ENCODE results near the gene SLC25A25. TPM values are rescaled to one million over a fixed set of nuclear protein-coding genes. Genes with fewer than 3 reads are reported as not detected.
A peak's percentile ranks its signal among the peaks of the same experiment; 100 is the strongest.

SLC25A25 gene
- total and polyA plus RNA-seq, 10 of the 15 experiments (the other 5 are each of a cell fraction or from before 2014, with no cell fraction given), result 0.04 to 17.1 (median 12.4) TPM; not detected in 1

DNA sequence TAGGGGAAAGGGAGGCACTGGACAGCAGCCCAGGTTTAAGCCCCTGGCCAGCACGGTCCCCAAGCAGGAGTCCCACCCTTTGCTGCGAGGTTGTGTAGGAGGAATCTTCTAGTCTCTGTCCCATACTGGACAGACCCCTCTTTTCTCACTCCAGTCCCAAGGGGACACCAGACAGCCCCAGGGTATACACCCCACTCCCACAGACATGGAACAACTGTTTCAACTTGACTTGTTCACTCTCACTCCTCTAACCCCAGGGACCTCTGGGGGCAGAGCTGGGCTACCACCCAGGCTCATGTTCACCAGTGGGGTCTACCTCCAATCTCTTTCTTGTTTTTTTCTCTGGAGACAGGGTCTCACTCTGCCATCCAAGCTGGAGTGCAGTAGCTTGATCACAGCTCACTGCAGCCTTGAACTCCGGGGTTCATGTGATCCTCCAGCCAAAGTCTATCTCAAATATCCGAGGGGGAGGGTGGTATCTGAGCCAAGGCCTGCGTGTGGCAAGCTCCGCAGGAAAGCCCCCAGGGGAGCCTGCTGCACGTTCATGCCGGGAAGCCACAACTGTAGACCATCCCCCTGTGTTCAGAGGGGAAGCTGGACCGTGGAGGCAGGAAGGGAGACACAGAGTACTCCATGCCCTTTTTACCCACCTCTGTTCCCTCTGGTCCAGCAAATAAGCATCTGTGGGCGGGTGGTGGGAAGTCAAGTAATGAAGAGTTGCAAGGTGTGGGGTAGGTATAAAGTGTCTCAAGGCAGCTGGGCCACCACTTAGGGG, 57.7 kb downstream of the SLC25A25 start:
- peak overlapping the region; percentile 88 for H3K4me3 ChIP-seq
- FAIRE-seq (peak; percentile 35), DNase-seq (ENCODE audit: low read depth, low spot score) (no peak), ATAC-seq (peak; percentile 15)
- peaks cover 14% of the 10 kb centered on the region; the same call in 1 of the 2 replicates for H3K4me1 ChIP-seq (ENCODE audit: control insufficient read depth, insufficient read depth, low read length)
- TF ChIP-seq MTA2 (IDR thresholded peaks at IDR 0.05; ENCODE audit: low read depth) (no peak), ZNF24 (IDR thresholded peaks at IDR 0.05) (no peak), STAT1 (conservative IDR thresholded peaks at IDR 0.05) (no peak), SUPT20H (IDR thresholded peaks at IDR 0.05; ENCODE audit: borderline replicate concordance, control insufficient read depth, low read depth, low read length) (no peak), YY1 (IDR thresholded peaks at IDR 0.05; ENCODE audit: low read depth, low read length) (0 out of 2 replicates have a peak, but pooled peaks have one; percentile 8), RELA (IDR thresholded peaks at IDR 0.05; ENCODE audit: borderline replicate concordance, partially characterized antibody) (no peak), HDGF (IDR thresholded peaks at IDR 0.05) (no peak), NFYB (IDR thresholded peaks at IDR 0.05; ENCODE audit: insufficient read depth, low read depth, low read length) (no peak), NFYA (IDR thresholded peaks at IDR 0.05; ENCODE audit: borderline replicate concordance, low read depth, low read length) (no peak), TCF7 (IDR thresholded peaks at IDR 0.05; ENCODE audit: borderline replicate concordance) (no peak), MEF2B (IDR thresholded peaks at IDR 0.05; ENCODE audit: partially characterized antibody, poor library complexity, severe bottlenecking) (peak; percentile 79), EP300 (IDR thresholded peaks at IDR 0.05; ENCODE audit: borderline replicate concordance in 1 of 2, control insufficient read depth in 1 of 2, low read depth in 2 of 2, low read length in 2 of 2) (0 out of 4 replicates have a peak, but pooled peaks of 1 of the 2 experiments have one; percentile 12), GATAD2B (conservative IDR thresholded peaks at IDR 0.05; ENCODE audit: low read depth) (no peak; the same call in 1 of the 2 replicates), MTA3 (IDR thresholded peaks at IDR 0.05; ENCODE audit: borderline replicate concordance, low read length) (peak; percentile 49; the same call in 1 of the 2 replicates), PML (IDR thresholded peaks at IDR 0.05; ENCODE audit: low read length) (no peak), IKZF1 (conservative IDR thresholded peaks at IDR 0.05) (no peak), ASH2L (IDR thresholded peaks at IDR 0.05; ENCODE audit: borderline replicate concordance, low read depth) (no peak), CREM (IDR thresholded peaks at IDR 0.05; ENCODE audit: low read depth) (no peak; the same call in 1 of the 2 replicates), PAX8 (IDR thresholded peaks at IDR 0.05) (no peak), IKZF2 (IDR thresholded peaks at IDR 0.05) (peak in 1 of 2 experiments; percentile 24; a peak in 1 of 4 replicates), NR2F1 (conservative IDR thresholded peaks at IDR 0.05) (peak; percentile 6; the same call in 1 of the 2 replicates), FOXK2 (IDR thresholded peaks at IDR 0.05) (no peak), BHLHE40 (IDR thresholded peaks at IDR 0.05; ENCODE audit: borderline replicate concordance in 1 of 2, low read depth in 2 of 2, low read length in 1 of 2) (peak; percentile 68 to 86), RUNX3 (IDR thresholded peaks at IDR 0.05; ENCODE audit: low read length) (peak; percentile 37)
- in situ Hi-C loops (cut with MboI) (no loop called here), intact Hi-C loops (cut with micrococcal nuclease; ENCODE audit: unreplicated experiment) (loop anchor here (5.0 kb wide), 2 partner anchors 217 to 338 kb away; partner anchors contain the start of genes CDK9 and SLC27A4)
- ChIA-PET RAD21 (ENCODE audit: unreplicated experiment) (interaction anchor here (1.0 to 2.7 kb wide), 5 partner anchors 10 to 170 kb away, joined by 3 to 11 read pairs (median 7); no protein-coding TSS in a partner anchor), POLR2A (interaction anchor here (0.8 to 1.7 kb wide), 3 partner anchors 53 to 245 kb away, joined by 3 to 9 read pairs (median 3); partner anchors contain the start of gene URM1), SMC1A (ENCODE audit: uncharacterized antibody, unreplicated experiment) (interaction anchor here (0.5 to 2.6 kb wide), 10 partner anchors 10 to 215 kb away, joined by 3 to 9 read pairs (median 4); no protein-coding TSS in a partner anchor), CTCF (interaction anchor here (0.6 to 7.4 kb wide), 28 partner anchors 10 to 340 kb away, joined by 3 to 84 read pairs (median 4); partner anchors contain the start of genes CDK9, NAIF1 and SLC25A25)
- 0% methylated on average over 10 of the region's 10 CpGs for WGBS (ENCODE audit: insufficient coverage, insufficient replicate concordance, low lambda C conversion rate, missing lambda C conversion rate)
- TSS peak; percentile 68 for BruUV-seq (replicated peaks)
- H3K79me2 ChIP-seq (ENCODE audit: control insufficient read depth, insufficient read depth, low read length), result peaks cover 32% of the 10 kb centered on the region
- H3K36me3 ChIP-seq (ENCODE audit: control insufficient read depth in 2 of 2, insufficient read depth in 2 of 2, low read length in 1 of 2), result peaks cover 8 to 20% of the 10 kb centered on the region in 2 experiments; a peak in 3 of 4 replicates
- peak overlapping the region; percentile 99 for H3K27ac ChIP-seq (ENCODE audit: control insufficient read depth, insufficient read depth)
- H4K20me1 ChIP-seq (ENCODE audit: control insufficient read depth, insufficient read depth), result no peaks in the 10 kb centered on the region
- no peaks in the 10 kb centered on the region for H3K27me3 ChIP-seq (replicated peaks in 1 of 2; ENCODE audit: control insufficient read depth in 2 of 2, insufficient read depth in 2 of 2, low read length in 1 of 2)
- peak overlapping the region; percentile 98 for H3K9ac ChIP-seq (ENCODE audit: control insufficient read depth, insufficient read depth, low read length)
- 0 out of 2 replicates have a peak overlapping the region, but pooled peaks have one; percentile 8 for H2AFZ ChIP-seq (ENCODE audit: control insufficient read depth, low read depth, low read length)
- peak overlapping the region; percentile 97 for H3K4me2 ChIP-seq (ENCODE audit: control insufficient read depth, insufficient read depth)
- H3K9me3 ChIP-seq (replicated peaks; ENCODE audit: control insufficient read depth, insufficient read depth, low read length), result no peaks in the 10 kb centered on the region

Measured in GM12878 (cell line).